K562 (cell line): ENCODE results near the gene CCDC167. TPM values are rescaled to one million over a fixed set of nuclear protein-coding genes. Genes with fewer than 3 reads are reported as not detected.

Source experiments
- ATAC-seq: fragments of 200-7000 bp; cut with Tn5 transposase; 3 replicates; pipeline ENCODE4 v1.9.1; 2020; ENCODE audit warnings: moderate library complexity
- BruUV-seq: library from RNA; stranded (reverse); fragments of 400-500 nt; replicated peaks from 2 replicates; lab custom pipeline; 2021; lab: Mats Ljungman, UMichigan
- CTCF ChIA-PET: fragments of 300-600 bp; formaldehyde crosslinking; extraction: SDS; loops from one replicate; lab custom pipeline; 2021; ENCODE audit warnings: low intra/inter-chr PET ratio; lab: Yijun Ruan, JAX
- POLR2A ChIA-PET: fragments of 300-600, 350-650 bp; sonication (Branson Sonifier 250); formaldehyde crosslinking; extraction: SDS; loops from one replicate; lab custom pipeline; 2021; ENCODE audit warnings: antibody characterized with exemption, inconsistent platforms; lab: Yijun Ruan, JAX
- DNase-seq, 4 experiments: peaks; one replicate each; pipeline versions ENCODE4 v3.0.0 to v3.0.0-alpha.2; 2011 to 2018; ENCODE audit warnings: low spot score in 3 of 4, mixed read lengths in 3 of 4; ENCODE audit errors: extremely low read depth in 1 of 4
- FAIRE-seq: peaks from 2 replicates; lab custom pipeline; 2011; peaks lifted over from hg19 to GRCh38; lab: Jason Lieb, UNC
- H2AFZ ChIP-seq: 2 replicates; pipeline ENCODE4 v1.6.0; 2011; ENCODE audit warnings: low read depth, low read length, control low read depth, inconsistent platforms
- H3K27ac ChIP-seq: fragments of 200-600 bp; 3 replicates; pipeline ENCODE4 v1.8.0; 2011; ENCODE audit warnings: low read depth, mild to moderate bottlenecking, control low read depth, inconsistent platforms, low read length, moderate library complexity, mixed read lengths; ENCODE audit errors: extremely low read depth
- H3K27me3 ChIP-seq, 2 experiments: fragments of 300-600 bp in 1 of 2; 2 replicates in 1 of 2; 3 replicates in 1 of 2; pipeline versions ENCODE4 v1.6.0 to v1.8.0; 2011; ENCODE audit warnings: inconsistent platforms in 2 of 2, low read length in 2 of 2, mild to moderate bottlenecking in 1 of 2, mixed read lengths in 1 of 2, moderate library complexity in 1 of 2; ENCODE audit not compliant: control insufficient read depth in 2 of 2, insufficient read depth in 2 of 2
- H3K36me3 ChIP-seq: fragments of 300-600 bp; 3 replicates; pipeline ENCODE4 v1.8.0; 2011; ENCODE audit warnings: mild to moderate bottlenecking, low read length, inconsistent platforms; ENCODE audit not compliant: control insufficient read depth, insufficient read depth
- H3K4me1 ChIP-seq, 2 experiments: fragments of 200-600 bp in 1 of 2; replicated peaks in 1 of 2; 2 replicates in 1 of 2; 3 replicates in 1 of 2; pipeline versions ENCODE4 v1.5.1 to v1.8.0; 2011; ENCODE audit warnings: inconsistent platforms in 2 of 2, low read length in 2 of 2, mild to moderate bottlenecking in 1 of 2, mixed read lengths in 1 of 2, moderate library complexity in 1 of 2; ENCODE audit not compliant: control insufficient read depth in 2 of 2, insufficient read depth in 2 of 2
- H3K4me2 ChIP-seq: 2 replicates; pipeline ENCODE4 v1.6.1; 2011; ENCODE audit warnings: low read length, control low read depth, inconsistent platforms, mixed read lengths; ENCODE audit not compliant: insufficient read depth
- H3K4me3 ChIP-seq: fragments of 200-600 bp; sonication (generic), shearing (Covaris generic); 2 replicates; pipeline ENCODE4 v1.5.1; 2016; ENCODE audit warnings: control low read depth, inconsistent platforms
- H3K79me2 ChIP-seq: fragments of 200-600 bp; 3 replicates; pipeline ENCODE4 v1.8.0; 2011; ENCODE audit warnings: low read length, inconsistent platforms; ENCODE audit not compliant: control insufficient read depth, insufficient read depth
- H3K9ac ChIP-seq, 2 experiments: 2 replicates each; pipeline versions ENCODE4 v1.6.0 to v1.6.1; 2011; ENCODE audit warnings: low read depth in 2 of 2, low read length in 2 of 2, control low read depth in 1 of 2, inconsistent platforms in 1 of 2, mild to moderate bottlenecking in 1 of 2, mixed read lengths in 1 of 2; ENCODE audit not compliant: insufficient read depth in 1 of 2
- H3K9me1 ChIP-seq: one replicate; pipeline ENCODE4 v1.6.0; 2011; ENCODE audit warnings: inconsistent platforms, mild to moderate bottlenecking, low read length, moderate library complexity; ENCODE audit not compliant: control insufficient read depth, insufficient read depth
- H3K9me3 ChIP-seq: replicated peaks from 2 replicates; pipeline ENCODE4 v1.5.1; 2011; ENCODE audit warnings: low read depth, low read length, inconsistent platforms; ENCODE audit not compliant: control insufficient read depth, insufficient read depth
- H4K20me1 ChIP-seq: replicated peaks from 2 replicates; pipeline ENCODE4 v1.6.1; 2011; ENCODE audit warnings: low read length, inconsistent platforms, mixed read lengths; ENCODE audit not compliant: control insufficient read depth, insufficient read depth
- LCOR ChIP-seq: sonication (generic); formaldehyde crosslinking; IDR thresholded peaks from 2 replicates; pipeline ENCODE4 v1.8.0; 2022; ENCODE audit warnings: mild to moderate bottlenecking, missing genetic modification reagents
- POLR2AphosphoS5 ChIP-seq: IDR thresholded peaks from 2 replicates; pipeline ENCODE4 v1.6.1; 2011; ENCODE audit warnings: mild to moderate bottlenecking, low read depth, low read length, moderate library complexity; ENCODE audit not compliant: control insufficient read depth, insufficient read depth
- RREB1 ChIP-seq: fragments of 250-450 bp; sonication (Bioruptor Pico); IDR thresholded peaks from 2 replicates; pipeline ENCODE4 v1.4.0; 2020
- TEAD2 ChIP-seq: fragments of 450-650 bp; IDR thresholded peaks from 2 replicates; pipeline ENCODE4 v1.6.1; 2016; ENCODE audit warnings: missing genetic modification characterization, control low read depth, missing compliant biosample characterization
- WGBS: fragments of 100-300 bp; shearing (Covaris generic); methylation state at CpG from one replicate; pipeline ENCODE4 v1.1.6; 2016; ENCODE audit warnings: low coverage, mixed read lengths; ENCODE audit not compliant: insufficient coverage; ENCODE audit errors: missing lambda C conversion rate; 5-methylcytosine and 5-hydroxymethylcytosine counted together
- in situ Hi-C: fragments of 300-500 bp; cut with MboI; formaldehyde crosslinking; loops from 4 replicates; pipeline ENCODE4 v1.15.0; 2018; ENCODE audit warnings: inconsistent platforms, mixed read lengths
- intact Hi-C: fragments of 100-400 bp; cut with micrococcal nuclease; formaldehyde crosslinking; loops from 2 replicates; pipeline ENCODE4 v1.14.2; 2022
- polyA plus RNA-seq, 8 experiments: library from polyadenylated mRNA; depleted of rRNA in 4 of 8; stranded (reverse) in 5 of 8; unstranded in 3 of 8; fragments of >200 nt; fragmentation: Nextera tagmentation in 2 of 8; fragmentation: Illumina TruSeq in 1 of 8; extraction: Ambion mirVana in 2 of 8; extraction: Trizol in 1 of 8; gene quantifications; 2 replicates each; pipeline versions ENCODE4 v1.2.1 to v1.2.3, GENCODE V29; 2011 to 2014; ENCODE audit warnings: inconsistent platforms in 1 of 8, missing spikeins in 1 of 8
- total RNA-seq, 7 experiments: library from RNA; depleted of rRNA in 6 of 7; stranded (reverse); fragments of >200 nt in 6 of 7; fragmentation: Illumina TruSeq in 2 of 7; extraction: Trizol in 2 of 7; gene quantifications; 2 replicates each; pipeline versions ENCODE4 v1.2.1 to v1.2.3, GENCODE V29; 2011 to 2021; ENCODE audit warnings: low replicate concordance in 1 of 7

CCDC167 gene
- total and polyA plus RNA-seq, 9 of the 15 experiments (the other 6 are each of a cell fraction or from before 2014, with no cell fraction given), result 26.0 to 114 (median 45.2) TPM

GRCh38 chr6:37480118-37480736, 19.5 kb downstream of the CCDC167 start:
- TF ChIP-seq RREB1 (CRISPR knock-in tag), result no peak
- TF ChIP-seq POLR2AphosphoS5, result peak; percentile 14; the same call in 1 of the 2 replicates
- no peak for TF ChIP-seq TEAD2 (tag)
- TF ChIP-seq LCOR (CRISPR knock-in tag), result no peak
- Histone ChIP-seq H3K27ac (no peak overlapping the region), H3K9me1 (no peaks in the 10 kb centered on the region), H3K4me2 (no peak overlapping the region), H3K36me3 (peaks cover 85% of the 10 kb centered on the region; the same call in 2 of the 3 replicates), H3K79me2 (no peaks in the 10 kb centered on the region), H2AFZ (no peak overlapping the region), H3K4me3 (no peak overlapping the region), H4K20me1 (peaks cover 14% of the 10 kb centered on the region; the same call in 1 of the 2 replicates), H3K9me3 (no peaks in the 10 kb centered on the region), H3K9ac (no peak overlapping the region), H3K4me1 (peaks cover 0 to 11% of the 10 kb centered on the region in 2 experiments; a peak in 3 of 5 replicates), H3K27me3 (no peaks in the 10 kb centered on the region)
- intact Hi-C loops, result loop anchor here (10.0 kb wide), 1 partner anchor 455 kb away; no protein-coding TSS in a partner anchor
- BruUV-seq, result no TSS peak
- POLR2A ChIA-PET, result interaction anchor here (0.5 to 1.8 kb wide), 8 partner anchors 8 to 462 kb away, joined by 3 to 6 read pairs (median 3); no protein-coding TSS in a partner anchor
- no peak for DNase-seq
- CTCF ChIA-PET, result no interaction called here
- ATAC-seq, result no peak
- in situ Hi-C loops, result no loop called here
- no peak for FAIRE-seq
- 86% methylated on average over 1 of the region's 1 CpG for WGBS
